A549 (cell line): ENCODE data around the gene SYT15. TPM values are rescaled to one million over a fixed set of nuclear protein-coding genes. Genes with fewer than 3 reads are reported as not detected.

Experiments used
- ATAC-seq, 2 experiments: fragments of 200-7000 bp in 1 of 2; fragments of >200 bp in 1 of 2; cut with Nextera tagmentation in 1 of 2; cut with Tn5 transposase in 1 of 2; 3 replicates each; pipeline versions ENCODE4 v1.8.0 to v1.9.1; 2018 to 2020; ENCODE audit warnings: mild to moderate bottlenecking in 1 of 2, moderate library complexity in 1 of 2
- CTCF ChIA-PET: fragments of 300-600 bp; sonication (Branson Sonifier 250); formaldehyde crosslinking; extraction: SDS; loops from one replicate; lab custom pipeline; 2021; ENCODE audit warnings: antibody characterized with exemption, inconsistent platforms; lab: Yijun Ruan, JAX
- POLR2A ChIA-PET: fragments of 350-600 bp; formaldehyde crosslinking; extraction: SDS; loops from one replicate; lab custom pipeline; 2021; ENCODE audit warnings: antibody characterized with exemption, inconsistent platforms; lab: Yijun Ruan, JAX
- DNase-seq, 2 experiments: peaks; one replicate each; pipeline versions ENCODE4 v3.0.0 to v3.0.0-alpha.2; 2011 to 2016; ENCODE audit warnings: low read depth in 1 of 2, low spot score in 1 of 2
- FAIRE-seq: peaks from 2 replicates; lab custom pipeline; 2011; peaks lifted over from hg19 to GRCh38; lab: Jason Lieb, UNC
- H3K27ac ChIP-seq, 2 experiments: fragments of >200 bp; sonication (Bioruptor Twin); formaldehyde crosslinking; 3 replicates each; pipeline ENCODE4 v1.5.1; 2016 to 2017
- H3K4me1 ChIP-seq: fragments of >200 bp; sonication (Bioruptor Twin); formaldehyde crosslinking; 3 replicates; pipeline ENCODE4 v1.6.1; 2016
- H3K4me2 ChIP-seq: fragments of >200 bp; sonication (Bioruptor Twin); formaldehyde crosslinking; 3 replicates; pipeline ENCODE4 v1.6.1; 2016
- H3K4me3 ChIP-seq: fragments of >200 bp; sonication (Bioruptor Twin); formaldehyde crosslinking; 3 replicates; pipeline ENCODE4 v1.5.1; 2016
- H3K9me3 ChIP-seq: fragments of >200 bp; sonication (Bioruptor Twin); formaldehyde crosslinking; 3 replicates; pipeline ENCODE4 v1.6.1; 2016
- BHLHE40 ChIP-seq: IDR thresholded peaks from 2 replicates; pipeline ENCODE4 v1.6.1; 2012; ENCODE audit warnings: low read depth, low read length, inconsistent platforms
- CEBPB ChIP-seq, 2 experiments: fragments of >200 bp in 1 of 2; sonication (Bioruptor Twin) in 1 of 2; formaldehyde crosslinking in 1 of 2; IDR thresholded peaks; 2 replicates each; pipeline ENCODE4 v1.6.1; 2012 to 2016
- CHD4 ChIP-seq: fragments of 200-600 bp; sonication (generic); IDR thresholded peaks from 2 replicates; pipeline ENCODE4 v1.6.1; 2016; ENCODE audit warnings: antibody characterized with exemption, mild to moderate bottlenecking, borderline replicate concordance
- FOXS1 ChIP-seq: fragments of 250-450 bp; sonication (Bioruptor Pico); IDR thresholded peaks from 2 replicates; pipeline ENCODE4 v1.5.0; 2020; ENCODE audit warnings: mild to moderate bottlenecking, moderate library complexity
- GATA3 ChIP-seq: IDR thresholded peaks from 2 replicates; pipeline ENCODE4 v1.6.1; 2012; ENCODE audit warnings: borderline replicate concordance
- HDAC2 ChIP-seq: fragments of 200-600 bp; sonication (generic); IDR thresholded peaks from 2 replicates; pipeline ENCODE4 v1.6.1; 2016
- HOXA7 ChIP-seq: fragments of 250-450 bp; sonication (Bioruptor Pico); IDR thresholded peaks from 2 replicates; pipeline ENCODE4 v1.5.0; 2020; ENCODE audit warnings: mild to moderate bottlenecking, moderate library complexity
- HOXB13 ChIP-seq: fragments of 250-450 bp; sonication (Bioruptor Pico); IDR thresholded peaks from 2 replicates; pipeline ENCODE4 v1.5.0; 2020; ENCODE audit warnings: low read depth, mild to moderate bottlenecking, moderate library complexity
- HOXB5 ChIP-seq: fragments of 250-450 bp; sonication (Bioruptor Pico); IDR thresholded peaks from 2 replicates; pipeline ENCODE4 v1.5.0; 2020; ENCODE audit warnings: mild to moderate bottlenecking, moderate library complexity
- KDM1A ChIP-seq: fragments of 200-600 bp; sonication (generic); IDR thresholded peaks from 2 replicates; pipeline ENCODE4 v1.6.1; 2016; ENCODE audit warnings: low read depth, mild to moderate bottlenecking
- KDM5A ChIP-seq: fragments of 200-600 bp; sonication (generic); IDR thresholded peaks from 2 replicates; pipeline ENCODE4 v1.6.1; 2016; ENCODE audit warnings: antibody characterized with exemption, mild to moderate bottlenecking
- MAZ ChIP-seq: fragments of 150-350 bp; IDR thresholded peaks from 2 replicates; pipeline ENCODE4 v1.6.1; 2014; ENCODE audit warnings: antibody characterized with exemption, low read depth, low read length, borderline replicate concordance
- POLR2AphosphoS2 ChIP-seq: conservative IDR thresholded peaks from 2 replicates; pipeline ENCODE4 v1.6.1; 2012; ENCODE audit warnings: low read length, improper control_type of control experiment, inconsistent platforms
- RAD21 ChIP-seq, 2 experiments: fragments of >200 bp in 1 of 2; sonication (Bioruptor Twin) in 1 of 2; formaldehyde crosslinking in 1 of 2; IDR thresholded peaks in 1 of 2; conservative IDR thresholded peaks in 1 of 2; 2 replicates in 1 of 2; 3 replicates in 1 of 2; pipeline ENCODE4 v1.6.1; 2012 to 2018; ENCODE audit warnings: inconsistent platforms in 1 of 2
- RARB ChIP-seq: fragments of 250-450 bp; sonication (Bioruptor Pico); IDR thresholded peaks from 2 replicates; pipeline ENCODE4 v1.8.0; 2021; ENCODE audit warnings: mild to moderate bottlenecking, moderate library complexity
- SREBF2 ChIP-seq: fragments of 450-650 bp; IDR thresholded peaks from 2 replicates; pipeline ENCODE4 v1.6.1; 2014; ENCODE audit warnings: mild to moderate bottlenecking, moderate library complexity
- ZFP36 ChIP-seq: fragments of 450-650 bp; IDR thresholded peaks from 2 replicates; pipeline ENCODE4 v1.6.1; 2014; ENCODE audit warnings: borderline replicate concordance; ENCODE audit not compliant: partially characterized antibody
- ZNF302 ChIP-seq: fragments of 250-450 bp; sonication (Bioruptor Pico); IDR thresholded peaks from 2 replicates; pipeline ENCODE4 v1.9.0; 2021; ENCODE audit warnings: inconsistent platforms, mild to moderate bottlenecking, moderate library complexity
- WGBS: methylation state at CpG from one replicate; pipeline ENCODE4 v1.1.6; 2017; ENCODE audit errors: missing lambda C conversion rate; 5-methylcytosine and 5-hydroxymethylcytosine counted together
- polyA plus RNA-seq, 4 experiments: library from polyadenylated mRNA; depleted of rRNA in 3 of 4; stranded (reverse); fragments of >200 nt; fragmentation: RNase III in 1 of 4; extraction: RNeasy Plus Mini Kit Qiagen cat#74134 plus additional on column Dnase treatment in 1 of 4; gene quantifications; 2 replicates in 3 of 4; 3 replicates in 1 of 4; pipeline ENCODE4 v1.2.3, GENCODE V29; 2011 to 2017
- TF ChIP-seq, protein P1 (sequence below): IDR thresholded peaks from 2 replicates; pipeline ENCODE4 v1.6.1; 2012; ENCODE audit warnings: low read depth, borderline replicate concordance
- TF ChIP-seq, protein P2 (sequence below): IDR thresholded peaks from 2 replicates; pipeline ENCODE4 v1.6.1; 2012
- TF ChIP-seq, protein P3 (sequence below): fragments of 150-350 bp; IDR thresholded peaks from 2 replicates; pipeline ENCODE4 v1.6.1; 2014; ENCODE audit warnings: low read depth, mild to moderate bottlenecking, low read length

Gene SYT15
- polyA plus RNA-seq, 2 of the 4 experiments (the other 2 are of a cell fraction): 3.5 to 3.6 TPM

DNA sequence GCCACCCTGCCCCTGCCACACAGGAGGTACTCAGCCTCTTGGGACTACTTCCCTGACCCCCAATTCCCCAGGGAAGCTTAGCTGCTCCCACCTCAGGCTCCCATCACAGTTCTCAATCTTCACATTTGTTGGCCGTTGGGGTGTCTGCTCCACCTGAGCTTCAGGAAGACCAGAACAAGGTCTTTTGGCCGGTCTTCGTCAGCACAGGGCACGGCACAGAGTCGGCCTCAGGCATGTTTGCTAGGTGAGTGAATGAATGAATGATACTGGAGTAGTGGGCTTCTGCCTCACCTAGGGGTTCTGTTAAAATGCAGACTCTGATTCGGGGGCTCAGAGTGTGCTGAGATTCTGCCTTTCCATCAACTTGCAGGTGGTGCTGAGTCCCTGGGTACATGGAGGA lies 42.8 kb upstream of the SYT15 start:
- no peaks in the 10 kb centered on the region for H3K9me3 ChIP-seq
- DNase-seq (no peak), FAIRE-seq (no peak), ATAC-seq (no peak)
- CTCF ChIA-PET: interaction anchor here (0.7 to 5.7 kb wide), 5 partner anchors 8 to 1754 kb away, joined by 3 to 67 read pairs (median 4); no protein-coding TSS in a partner anchor
- no peak overlapping the region for H3K4me3 ChIP-seq
- TF ChIP-seq, protein P1, sequence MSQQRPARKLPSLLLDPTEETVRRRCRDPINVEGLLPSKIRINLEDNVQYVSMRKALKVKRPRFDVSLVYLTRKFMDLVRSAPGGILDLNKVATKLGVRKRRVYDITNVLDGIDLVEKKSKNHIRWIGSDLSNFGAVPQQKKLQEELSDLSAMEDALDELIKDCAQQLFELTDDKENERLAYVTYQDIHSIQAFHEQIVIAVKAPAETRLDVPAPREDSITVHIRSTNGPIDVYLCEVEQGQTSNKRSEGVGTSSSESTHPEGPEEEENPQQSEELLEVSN: no peak
- TF ChIP-seq MAZ (no peak), POLR2AphosphoS2 (no peak), KDM1A (no peak), HOXA7 (CRISPR knock-in tag) (no peak), CEBPB (IDR thresholded peaks at IDR 0.05) (no peak), SREBF2 (no peak)
- TF ChIP-seq, protein P2, sequence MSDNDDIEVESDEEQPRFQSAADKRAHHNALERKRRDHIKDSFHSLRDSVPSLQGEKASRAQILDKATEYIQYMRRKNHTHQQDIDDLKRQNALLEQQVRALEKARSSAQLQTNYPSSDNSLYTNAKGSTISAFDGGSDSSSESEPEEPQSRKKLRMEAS: no peak
- H3K4me2 ChIP-seq: no peak overlapping the region
- H3K4me1 ChIP-seq: peaks cover 70% of the 10 kb centered on the region
- POLR2A ChIA-PET: no interaction called here
- 95% methylated on average over 6 of the region's 6 CpGs for WGBS
- H3K27ac ChIP-seq: peak overlapping the region; percentile 89 to 97

DNA sequence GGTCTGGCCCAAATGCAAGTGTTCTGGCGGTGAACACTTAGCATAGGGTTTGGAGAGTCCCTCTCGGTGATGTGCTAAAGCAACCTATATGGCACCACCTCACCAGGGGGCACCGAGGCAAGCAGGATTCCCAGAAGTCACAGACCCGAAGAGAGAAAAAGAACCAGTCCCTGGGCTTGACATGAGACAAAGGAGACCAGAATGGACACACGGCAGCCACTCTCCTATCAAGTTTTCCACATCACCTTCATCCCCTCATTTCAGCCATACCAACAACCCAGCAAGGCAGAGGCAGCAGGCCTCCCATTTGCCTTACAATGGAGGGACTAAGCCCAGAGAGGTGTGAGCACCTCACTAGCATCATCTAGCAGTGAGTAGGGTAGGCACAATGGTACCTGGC lies 42.1 kb upstream of the SYT15 start:
- ATAC-seq: no peak
- no peak for FAIRE-seq
- CTCF ChIA-PET: interaction anchor here (0.7 to 5.7 kb wide), 5 partner anchors 9 to 1753 kb away, joined by 3 to 67 read pairs (median 4); no protein-coding TSS in a partner anchor
- DNase-seq: no peak
- POLR2A ChIA-PET: interaction anchor here (5.1 kb wide), 1 partner anchor 13 kb away, joined by 77 read pairs; no protein-coding TSS in a partner anchor
- H3K27ac ChIP-seq: peak overlapping the region; percentile 89 to 97
- TF ChIP-seq GATA3: no peak
- TF ChIP-seq, protein P3, sequence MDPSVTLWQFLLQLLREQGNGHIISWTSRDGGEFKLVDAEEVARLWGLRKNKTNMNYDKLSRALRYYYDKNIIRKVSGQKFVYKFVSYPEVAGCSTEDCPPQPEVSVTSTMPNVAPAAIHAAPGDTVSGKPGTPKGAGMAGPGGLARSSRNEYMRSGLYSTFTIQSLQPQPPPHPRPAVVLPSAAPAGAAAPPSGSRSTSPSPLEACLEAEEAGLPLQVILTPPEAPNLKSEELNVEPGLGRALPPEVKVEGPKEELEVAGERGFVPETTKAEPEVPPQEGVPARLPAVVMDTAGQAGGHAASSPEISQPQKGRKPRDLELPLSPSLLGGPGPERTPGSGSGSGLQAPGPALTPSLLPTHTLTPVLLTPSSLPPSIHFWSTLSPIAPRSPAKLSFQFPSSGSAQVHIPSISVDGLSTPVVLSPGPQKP: no peak
- no peak for TF ChIP-seq ZNF302 (CRISPR knock-in tag)
- TF ChIP-seq HOXB13: 0 out of 2 replicates have a peak, but pooled peaks have one; percentile 14
- TF ChIP-seq, all 56 proteins: peak for 1
- 95% methylated on average over 5 of the region's 5 CpGs for WGBS
- Histone ChIP-seq H3K4me1 (peaks cover 66% of the 10 kb centered on the region), H3K4me2 (peak overlapping the region; percentile 84; the same call in 1 of the 3 replicates), H3K4me3 (no peak overlapping the region), H3K9me3 (no peaks in the 10 kb centered on the region)

DNA sequence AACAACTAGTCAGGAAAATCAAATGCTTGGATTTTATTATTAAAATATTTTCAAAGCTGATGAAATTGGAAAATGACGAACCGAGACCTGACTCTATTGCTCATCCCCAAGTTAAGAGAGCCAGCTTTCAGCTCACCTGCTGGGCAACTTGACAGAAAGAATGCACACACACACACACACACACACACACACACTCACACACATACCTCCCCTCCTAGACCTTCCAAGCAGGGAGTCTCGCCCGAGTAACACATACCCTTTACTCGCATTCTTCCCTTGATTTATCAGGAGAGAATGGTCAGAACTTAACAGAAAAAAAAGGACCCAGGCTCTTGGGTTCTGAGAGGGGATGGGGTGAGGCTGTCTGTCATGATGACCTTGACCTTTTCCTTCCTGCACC lies 41.6 kb upstream of the SYT15 start:
- ChIA-PET CTCF (interaction anchor here (1.2 to 5.7 kb wide), 7 partner anchors 7 to 308 kb away, joined by 3 to 67 read pairs (median 4); no protein-coding TSS in a partner anchor), POLR2A (interaction anchor here (3.2 to 5.1 kb wide), 2 partner anchors 11 to 14 kb away, joined by 11 to 77 read pairs; no protein-coding TSS in a partner anchor)
- TF ChIP-seq CHD4 (no peak), HOXB13 (0 out of 2 replicates have a peak, but pooled peaks have one; percentile 8), RARB (peak; percentile 28; the same call in 1 of the 2 replicates), KDM5A (no peak), ZNF302 (CRISPR knock-in tag) (no peak), MAZ (no peak), FOXS1 (CRISPR knock-in tag) (no peak)
- no peak for DNase-seq
- Histone ChIP-seq H3K4me3 (no peak overlapping the region), H3K27ac (peak overlapping the region; percentile 89 to 97), H3K4me2 (peak overlapping the region; percentile 84), H3K4me1 (peaks cover 66% of the 10 kb centered on the region), H3K9me3 (no peaks in the 10 kb centered on the region)
- WGBS: 77% methylated on average over 5 of the region's 5 CpGs
- FAIRE-seq: no peak
- ATAC-seq: no peak

DNA sequence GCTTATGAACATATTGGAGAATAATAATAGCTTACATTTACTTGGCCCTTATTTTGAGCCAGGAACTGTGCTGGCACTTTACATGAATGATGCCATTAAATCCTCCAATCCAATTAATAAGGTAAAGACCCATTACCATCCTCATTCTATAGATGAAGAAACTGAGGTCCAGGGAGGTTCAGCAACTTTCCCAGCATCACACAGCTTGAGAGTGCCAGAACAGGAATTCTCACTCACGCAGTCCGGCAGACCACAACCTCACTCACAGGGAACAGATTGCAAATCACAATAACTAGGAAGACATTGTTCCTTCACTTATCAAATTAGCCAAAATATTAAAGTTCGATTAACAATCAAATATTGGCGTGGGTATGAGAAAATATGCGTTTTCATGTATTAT lies 40.8 kb upstream of the SYT15 start:
- H3K4me2 ChIP-seq: peak overlapping the region; percentile 84
- DNase-seq: no peak
- peaks cover 73% of the 10 kb centered on the region for H3K4me1 ChIP-seq
- ChIA-PET POLR2A (interaction anchor here (3.2 to 5.1 kb wide), 2 partner anchors 10 to 14 kb away, joined by 11 to 77 read pairs; no protein-coding TSS in a partner anchor), CTCF (interaction anchor here (1.2 to 5.7 kb wide), 7 partner anchors 7 to 309 kb away, joined by 4 to 67 read pairs (median 11); no protein-coding TSS in a partner anchor)
- no peak overlapping the region for H3K4me3 ChIP-seq
- H3K27ac ChIP-seq: peak overlapping the region; percentile 89 to 97
- no peaks in the 10 kb centered on the region for H3K9me3 ChIP-seq
- WGBS: 71% methylated on average over 5 of the region's 5 CpGs
- peak; percentile 73 for FAIRE-seq
- TF ChIP-seq HOXB5 (CRISPR knock-in tag) (peak; percentile 7; the same call in 1 of the 2 replicates), BHLHE40 (no peak), KDM1A (peak; percentile 63; the same call in 1 of the 2 replicates), HOXB13 (0 out of 2 replicates have a peak, but pooled peaks have one; percentile 10), ZFP36 (peak; percentile 63), HDAC2 (0 out of 2 replicates have a peak, but pooled peaks have one; percentile 35), RAD21 (conservative IDR thresholded peaks at IDR 0.05 in 1 of 2, IDR thresholded peaks at IDR 0.05 in 1 of 2) (no peak)
- no peak for ATAC-seq
